Astrocyte (in vitro differentiated cells and primary cell): ENCODE data around the gene PDPR.
"Not testable (repeated sequence)": the region's sequence is repeated elsewhere in the genome, so short reads cannot be mapped to it uniquely, and the experiment has no call there.

Source experiments
- CTCF ChIP-seq: IDR thresholded peaks from 2 replicates; pipeline ENCODE4 v1.5.1; 2011; ENCODE audit warnings: low read depth, mild to moderate bottlenecking, inconsistent platforms, low read length, moderate library complexity; ENCODE audit not compliant: insufficient read depth
- EZH2 ChIP-seq: IDR thresholded peaks from 2 replicates; pipeline ENCODE4 v1.6.1; 2012; ENCODE audit warnings: mild to moderate bottlenecking, low read length, inconsistent platforms; ENCODE audit not compliant: insufficient read depth

GRCh38 chr16:70112162-70112561 is 2.0 kb upstream of the PDPR start:
- TF ChIP-seq CTCF, EZH2: not testable (repeated sequence)
